HL-60/S4 treated with phorbol 12-myristate 13-acetate at 8.2 ng/mL for 4 days and 3 days (cell line): Measurements from ENCODE around the gene ISCA1.

Experiments
- in situ Hi-C: fragments of 300-500 bp; cut with MboI; formaldehyde crosslinking; loops from 2 replicates; pipeline ENCODE4 v1.15.0; 2022; ENCODE audit warnings: low sequenced_read_pairs

Gene ISCA1

DNA sequence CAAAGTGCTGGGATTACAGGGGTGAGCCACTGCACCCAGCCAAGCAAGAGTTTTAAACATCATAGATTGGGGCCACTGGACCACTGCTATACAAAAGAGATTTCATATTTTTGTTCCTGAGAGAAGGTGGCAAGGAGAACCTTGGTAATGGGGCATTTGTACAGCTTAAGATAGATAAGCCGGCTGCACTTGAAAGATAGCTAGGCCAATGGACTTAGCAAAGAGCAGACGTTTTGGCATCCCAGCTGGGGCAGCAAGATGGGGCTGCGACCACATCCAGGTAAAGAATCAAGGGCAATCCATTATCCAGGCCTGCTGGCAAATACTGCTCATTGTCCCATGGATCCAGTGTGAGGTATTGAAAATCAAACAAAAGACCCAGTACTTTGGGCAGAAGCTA, 3.9 kb upstream of the ISCA1 start:
- in situ Hi-C loops: no loop called here

DNA sequence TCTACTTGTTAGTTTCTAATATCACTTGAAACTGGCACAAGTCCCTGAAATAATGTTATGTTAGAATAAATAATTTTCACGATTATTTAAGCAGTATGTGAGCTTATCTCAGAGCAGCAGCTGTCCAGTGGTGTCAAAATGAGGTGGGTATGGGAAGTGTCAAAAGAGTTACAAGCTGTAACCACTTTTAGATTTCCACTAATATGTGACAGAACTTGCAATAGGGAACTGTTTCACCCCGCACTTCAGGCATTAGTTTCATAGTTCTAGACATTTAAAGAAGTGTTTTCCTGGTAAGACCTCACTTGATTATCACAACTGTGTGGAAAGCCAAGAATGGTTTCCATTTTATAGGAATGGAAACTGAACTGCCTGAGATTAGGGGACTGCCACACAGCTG, 2.9 kb upstream of the ISCA1 start:
- in situ Hi-C loops: no loop called here

DNA sequence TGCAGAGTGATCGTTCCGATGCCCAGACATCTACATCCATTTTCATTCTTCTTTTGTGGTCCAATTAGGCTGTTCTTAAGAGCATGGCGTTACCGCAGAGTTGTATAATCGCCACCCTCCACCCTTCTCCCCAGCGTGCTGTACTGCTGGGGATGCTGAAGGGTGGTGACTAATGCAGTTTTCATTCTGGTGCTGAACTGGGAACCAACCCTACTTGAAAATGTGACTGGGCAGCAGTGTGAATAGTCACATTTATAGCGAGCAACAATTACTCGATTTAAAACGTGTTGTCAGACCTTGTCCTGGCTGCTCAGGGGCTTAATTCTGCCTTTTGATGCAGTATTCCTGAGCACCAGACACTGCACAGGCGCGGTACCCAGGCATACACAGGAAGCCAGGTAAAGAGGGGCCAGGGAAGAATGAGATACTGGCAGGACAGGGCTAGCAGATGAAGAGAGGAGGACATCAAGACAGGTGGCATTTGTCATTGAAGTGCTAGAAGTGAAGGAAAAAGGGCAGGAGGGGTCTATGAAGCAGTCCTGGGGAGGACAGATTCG, 719 bp upstream of the ISCA1 start:
- in situ Hi-C loops: no loop called here

DNA sequence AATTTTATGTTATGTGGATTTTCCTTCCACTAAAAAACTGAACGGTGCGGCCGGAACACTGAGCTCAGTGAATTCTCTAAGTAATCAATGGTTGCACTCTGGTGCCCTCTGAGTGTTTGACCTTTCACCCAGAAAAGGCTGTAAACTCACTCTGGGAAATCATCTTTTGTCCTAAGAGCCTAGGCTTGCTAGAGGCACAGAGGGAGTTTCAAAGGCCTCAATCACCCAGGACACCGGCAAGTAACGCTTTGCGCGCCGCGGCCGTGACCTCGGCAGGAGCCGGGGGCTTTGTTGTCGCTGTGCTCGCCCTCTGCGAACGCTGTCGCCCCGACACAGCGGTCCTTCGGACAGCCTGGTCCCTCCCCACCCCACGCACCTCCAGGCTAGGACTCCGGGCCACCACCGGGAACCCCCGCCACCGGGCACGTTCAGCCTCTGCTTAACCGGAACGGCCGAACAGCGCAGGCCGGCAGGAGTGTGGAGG, 703 bp downstream of the ISCA1 start:
- in situ Hi-C loops: no loop called here

DNA sequence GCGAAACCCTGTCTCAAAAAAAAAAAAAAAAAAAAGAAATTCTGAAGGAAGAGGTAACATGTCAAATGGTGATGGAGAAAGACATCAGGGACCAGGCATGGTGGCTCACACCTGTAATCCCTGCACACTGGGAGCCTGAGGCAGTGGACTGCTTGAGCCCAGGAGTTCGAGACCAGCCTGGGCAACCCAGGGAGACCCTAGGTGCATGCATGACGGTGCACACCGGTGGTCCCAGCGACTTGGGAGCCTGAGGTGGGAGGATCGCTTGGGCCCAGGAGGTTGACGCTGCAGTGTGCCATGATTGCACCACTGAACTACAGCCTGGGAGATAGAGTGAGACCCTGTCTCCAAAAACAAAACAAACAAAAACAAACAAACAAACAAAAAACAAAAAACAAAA, 1.8 kb downstream of the ISCA1 start:
- in situ Hi-C loops: no loop called here

DNA sequence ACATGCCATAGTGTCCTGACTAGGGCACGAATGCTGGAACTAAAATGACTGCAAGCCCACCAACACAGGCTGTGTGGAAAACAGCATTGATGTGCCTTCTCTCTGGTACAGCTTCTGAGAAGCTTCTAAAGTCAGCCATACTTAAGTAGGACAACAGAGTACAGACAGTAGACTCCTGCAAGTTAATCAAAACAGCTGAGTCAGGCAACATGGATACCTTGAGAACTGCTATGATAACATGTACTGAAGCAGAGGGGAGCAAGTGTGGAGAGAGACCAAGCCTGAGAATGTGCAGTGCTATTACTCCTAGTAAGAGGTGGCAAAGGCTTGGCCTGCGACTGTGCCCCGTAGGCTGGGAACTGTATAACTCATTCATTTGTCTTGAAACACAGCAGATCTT, 2.5 kb downstream of the ISCA1 start:
- in situ Hi-C loops: no loop called here

DNA sequence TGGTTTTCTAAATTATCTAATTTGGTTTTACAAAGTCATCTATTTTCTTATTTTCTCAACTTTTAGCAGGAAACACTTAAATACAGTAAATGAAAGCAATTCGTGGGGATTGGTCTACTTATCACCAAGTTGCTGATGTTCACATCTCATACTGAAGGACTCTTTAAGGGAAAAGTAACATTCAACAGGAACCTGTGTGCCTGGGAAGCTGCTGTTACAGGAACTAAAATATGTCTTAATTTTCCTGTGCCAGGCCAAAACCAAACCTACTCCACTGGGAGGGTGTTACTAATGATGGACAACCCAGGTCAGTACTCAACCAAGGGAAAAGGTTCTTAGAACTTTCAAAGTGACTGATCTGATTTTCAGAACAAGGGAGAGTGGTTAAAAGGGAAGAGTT, 5.3 kb downstream of the ISCA1 start:
- in situ Hi-C loops: no loop called here

DNA sequence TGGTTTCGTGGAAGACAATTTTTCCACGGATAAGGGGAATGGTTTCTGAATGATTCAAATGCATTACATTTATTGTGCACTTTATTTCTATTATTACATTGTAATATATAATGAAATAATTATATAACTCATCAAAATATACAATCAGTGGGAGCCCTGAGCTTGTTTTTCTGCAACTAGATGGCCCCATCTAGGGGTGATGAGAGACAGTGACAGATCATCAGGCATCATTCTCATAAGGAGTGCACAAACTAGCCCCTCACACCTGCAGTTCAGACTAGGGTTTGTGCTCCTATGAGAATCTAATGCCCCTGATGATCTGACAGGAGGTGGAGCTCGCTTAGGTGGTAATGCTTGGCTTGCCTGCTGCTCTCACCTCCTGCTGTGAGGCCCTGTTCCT, 6.4 kb downstream of the ISCA1 start:
- in situ Hi-C loops: no loop called here

DNA sequence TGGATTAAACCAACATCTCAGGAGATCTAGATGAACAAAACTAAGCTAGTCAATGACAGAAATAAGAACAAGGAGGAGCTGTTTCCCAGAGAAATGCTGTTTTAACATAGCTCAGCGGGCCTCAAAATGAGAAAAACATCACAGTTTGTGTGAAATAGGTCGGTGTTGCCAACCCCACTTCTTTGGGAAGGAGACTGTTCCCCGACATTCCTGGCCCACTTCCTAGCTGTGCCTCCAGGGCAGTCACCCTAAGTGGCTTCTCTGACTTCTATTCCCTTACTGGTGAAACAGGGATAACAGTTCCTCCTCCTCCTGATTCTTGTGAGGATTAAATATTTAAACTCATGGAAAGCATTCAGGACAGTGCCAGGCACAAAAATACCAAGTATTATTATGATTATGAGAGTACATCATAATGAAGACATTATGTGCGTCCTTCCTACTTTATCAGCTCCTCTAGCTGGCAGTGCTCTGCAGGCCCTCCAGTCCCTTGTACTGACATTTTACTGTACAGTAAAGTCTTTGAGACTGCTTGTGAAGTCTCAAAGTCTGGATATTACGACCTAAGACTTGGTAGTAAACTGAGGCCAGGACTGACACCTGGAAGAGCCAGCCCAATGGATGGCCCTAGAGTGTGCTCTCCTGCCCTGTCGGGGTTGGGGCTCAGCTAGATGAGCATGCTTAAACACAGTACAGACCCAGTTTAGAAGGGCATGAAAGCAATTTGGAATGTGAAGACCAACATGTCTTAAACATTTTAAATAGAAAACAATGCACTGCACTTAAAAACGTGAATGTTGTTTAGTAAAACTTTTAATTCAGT, 7.3 kb downstream of the ISCA1 start:
- in situ Hi-C loops: no loop called here

DNA sequence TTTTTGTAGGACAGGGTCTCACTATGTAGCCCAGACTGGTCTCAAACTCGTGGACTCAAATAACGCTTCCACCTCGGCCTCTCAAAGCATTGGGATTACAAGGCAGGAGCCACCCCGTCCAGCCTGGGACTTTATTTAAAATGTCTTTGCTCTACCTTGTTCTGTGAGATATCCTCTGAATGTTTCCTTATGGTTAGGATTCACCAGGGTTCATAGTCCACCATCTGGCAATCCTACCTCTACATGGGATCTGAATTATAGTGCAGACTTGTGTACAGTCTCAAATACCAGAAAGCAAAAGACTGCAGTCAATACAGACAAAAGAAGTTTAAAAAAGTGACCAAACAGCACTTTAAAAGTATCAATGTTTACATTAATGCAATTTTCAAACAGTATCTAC, 10.1 kb downstream of the ISCA1 start:
- in situ Hi-C loops: no loop called here

DNA sequence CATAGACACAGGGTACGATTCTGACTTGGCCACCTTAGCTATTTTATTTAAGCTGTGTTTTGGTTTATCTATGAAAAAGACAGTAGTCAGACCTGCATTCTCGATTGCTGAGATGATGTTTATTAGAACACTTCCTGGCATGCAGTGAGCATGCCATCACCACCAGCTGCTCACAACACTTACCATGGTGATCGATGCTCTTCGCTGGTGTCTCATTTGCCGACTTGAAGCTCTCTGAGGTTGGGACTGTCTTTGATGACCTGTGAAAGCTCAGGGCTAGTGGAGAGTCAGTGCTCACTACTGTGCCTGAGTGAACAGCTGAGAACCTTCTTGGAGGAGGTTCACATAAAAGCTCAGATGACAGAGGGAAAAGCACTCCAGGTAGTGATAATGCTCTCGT, 18.5 kb downstream of the ISCA1 start:
- in situ Hi-C loops: no loop called here

DNA sequence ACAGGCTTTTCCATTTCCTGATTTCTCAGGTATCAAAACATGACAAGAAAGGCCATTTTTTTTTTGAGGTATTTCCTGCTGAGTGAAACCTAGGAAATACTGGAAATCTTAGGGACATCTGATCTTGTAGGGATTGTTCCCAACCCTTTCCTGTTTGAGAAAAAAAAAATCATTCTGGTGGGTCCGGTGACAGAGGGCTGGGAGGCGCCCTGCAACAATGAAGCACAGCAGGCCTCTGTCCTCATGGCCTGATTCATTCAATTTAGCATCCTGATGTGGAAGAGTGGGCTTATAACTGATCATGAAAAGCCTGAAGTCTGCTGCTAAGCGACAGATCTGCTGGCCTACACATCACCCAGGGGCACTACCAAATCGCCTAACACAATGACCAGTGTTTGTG, 19.8 kb downstream of the ISCA1 start:
- in situ Hi-C loops: no loop called here

DNA sequence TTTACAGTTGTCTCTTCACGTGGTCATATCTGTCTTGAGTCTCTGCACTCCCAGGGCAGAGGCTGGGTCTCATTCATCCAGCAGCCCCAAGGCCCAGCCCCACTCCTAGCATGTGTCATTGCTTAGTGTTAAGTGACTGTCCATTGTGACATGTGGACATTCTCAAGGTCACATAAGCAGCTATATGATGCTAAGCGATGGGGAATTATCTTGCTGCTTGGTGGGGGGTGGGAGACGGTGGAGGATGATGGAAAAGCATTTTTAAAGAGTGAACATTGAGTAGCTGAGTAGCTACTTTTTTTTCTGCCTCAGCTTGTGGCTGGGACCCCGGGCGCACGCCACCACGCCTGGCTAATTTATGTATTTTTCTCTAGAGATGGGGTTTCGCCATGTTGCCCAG, 22.8 kb downstream of the ISCA1 start, which contains the start of gene C9orf153:
C9orf153 (minus strand) TSS at position 101 of the 400 bp plus-strand sequence. CDS start 30,054 bp downstream, outside the sequence.
- in situ Hi-C loops: no loop called here

DNA sequence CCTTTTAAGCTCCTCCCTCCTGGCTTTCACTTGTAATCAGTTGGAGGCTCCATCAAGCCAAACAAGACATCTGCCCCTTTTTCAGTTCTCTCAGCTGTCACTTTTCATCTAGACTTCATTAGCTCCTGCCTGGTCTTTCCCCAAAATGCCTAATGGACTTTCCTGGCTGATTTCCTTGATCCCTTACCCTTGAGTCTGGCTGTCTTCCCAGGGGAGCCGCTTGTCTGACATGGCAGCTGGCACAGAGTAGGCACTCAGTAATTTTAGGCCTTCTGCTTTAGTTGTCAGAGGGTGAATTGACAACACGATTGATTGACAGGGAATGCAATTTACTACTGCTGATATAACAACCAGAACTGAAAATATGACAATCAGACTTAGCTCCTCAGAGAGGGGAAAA, 24.9 kb downstream of the ISCA1 start:
- in situ Hi-C loops: no loop called here

DNA sequence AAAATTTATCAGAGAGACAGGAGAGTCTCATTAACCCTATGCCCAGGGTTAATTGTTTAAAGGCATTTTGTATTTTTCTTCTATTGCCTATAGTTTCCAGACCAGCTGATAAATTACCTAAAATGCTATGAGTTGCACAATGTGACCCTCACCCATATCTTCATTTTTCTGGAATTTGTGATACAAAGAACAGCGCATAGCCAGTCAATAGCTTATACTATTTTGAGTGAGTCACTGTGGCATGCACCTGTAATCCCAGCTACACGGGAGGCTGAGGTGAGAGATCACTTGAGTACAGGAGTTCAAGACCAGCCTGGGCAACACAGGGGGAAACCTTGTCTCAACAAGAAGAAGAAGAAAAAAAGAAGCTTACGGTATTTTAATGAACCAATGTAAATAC, 25.7 kb downstream of the ISCA1 start:
- in situ Hi-C loops: no loop called here

DNA sequence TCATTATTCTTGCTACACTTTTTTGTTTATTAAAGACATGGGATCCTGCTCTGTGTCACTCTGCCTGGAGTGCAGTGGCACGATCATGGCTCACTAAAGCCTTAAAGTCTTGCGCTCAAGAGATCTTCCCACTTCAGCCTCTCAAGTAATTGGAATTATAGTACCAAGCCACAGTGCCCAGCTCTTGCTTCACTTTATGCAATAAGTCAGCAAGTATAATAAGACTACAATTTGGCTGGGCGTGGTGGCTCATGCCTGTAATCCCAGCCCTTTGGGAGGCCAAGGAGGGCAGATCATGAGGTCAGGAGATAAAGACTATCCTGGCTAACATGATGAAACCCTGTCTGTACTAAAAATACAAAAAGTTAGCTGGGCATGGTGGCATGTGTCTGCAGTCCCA, 28.8 kb downstream of the ISCA1 start:
- in situ Hi-C loops: no loop called here

DNA sequence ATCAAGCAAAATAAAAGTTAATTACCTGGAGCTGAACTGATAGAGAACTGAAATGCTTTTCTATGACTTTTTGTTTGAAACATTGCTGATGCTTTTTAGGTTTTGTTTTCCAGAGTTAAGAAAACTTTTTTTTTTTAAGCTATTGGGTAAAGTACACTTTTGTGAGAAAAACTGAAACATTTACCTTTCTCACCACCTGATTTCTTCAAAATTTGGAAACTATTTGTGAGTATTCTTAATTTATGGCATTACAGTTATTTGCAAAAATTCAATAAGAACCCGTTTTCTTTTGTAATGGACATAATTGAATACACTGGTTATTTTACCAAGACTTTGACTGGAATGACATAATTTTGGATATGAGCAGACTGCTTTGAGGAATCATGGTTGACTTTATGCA, 29.5 kb downstream of the ISCA1 start:
- in situ Hi-C loops: no loop called here

DNA sequence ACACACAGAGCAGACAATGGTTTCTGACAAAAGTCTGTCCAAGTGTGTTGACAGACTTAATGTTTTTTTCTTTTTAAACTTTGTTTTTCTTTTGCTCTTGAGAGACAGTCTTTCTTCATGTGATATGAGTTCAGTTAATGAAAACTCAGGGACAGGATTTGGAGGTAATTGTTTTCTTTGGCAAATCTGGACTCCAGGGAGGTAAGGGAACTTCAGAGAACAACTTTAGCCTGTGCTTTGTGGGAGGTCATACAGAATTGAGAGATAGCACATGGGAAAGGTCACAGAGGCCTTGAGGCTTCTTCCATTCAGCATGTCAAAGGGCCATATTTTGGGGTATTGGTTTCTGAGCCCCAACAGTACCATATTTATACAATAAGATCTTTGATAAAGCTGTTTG, 32.2 kb downstream of the ISCA1 start:
- in situ Hi-C loops: no loop called here

DNA sequence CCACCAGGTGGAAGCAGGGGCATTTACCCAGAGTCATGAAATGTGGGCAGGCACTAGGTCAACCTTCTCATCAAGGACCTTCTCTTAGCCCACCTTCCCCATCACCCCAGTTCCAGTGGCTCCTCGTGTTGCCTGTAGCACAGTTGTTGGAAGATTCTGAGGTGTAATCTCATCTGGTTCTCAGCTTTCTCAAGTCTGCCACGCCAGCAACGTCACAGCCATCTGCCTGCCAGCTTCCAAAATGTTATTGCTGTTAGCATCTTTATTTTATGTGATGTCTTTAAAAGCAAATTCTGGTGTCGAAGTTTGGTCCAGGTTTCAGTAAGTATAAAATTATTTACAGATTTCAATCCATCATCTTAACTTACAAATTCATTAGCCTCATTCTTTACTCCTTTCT, 33.6 kb downstream of the ISCA1 start:
- in situ Hi-C loops: no loop called here

DNA sequence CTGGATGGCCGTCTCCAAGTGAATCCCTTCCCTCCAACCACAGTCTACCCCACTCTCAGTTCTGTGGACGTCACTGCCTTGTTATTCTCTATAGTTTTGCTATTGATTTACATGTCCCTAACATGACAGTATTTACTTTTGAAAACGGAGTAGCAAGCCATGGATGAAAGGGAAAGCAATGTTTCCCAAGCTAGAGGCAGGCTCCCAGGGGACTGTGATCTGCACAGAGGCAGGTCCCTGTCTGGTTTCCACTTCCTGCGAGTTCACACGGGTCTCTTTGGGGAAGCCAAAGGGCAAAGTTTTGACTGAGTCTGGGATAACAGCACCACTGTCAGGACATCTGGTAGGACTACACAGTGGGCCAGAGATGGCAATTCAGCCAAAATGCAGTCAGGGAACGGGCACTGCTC, 35.6 kb downstream of the ISCA1 start:
- in situ Hi-C loops: no loop called here

DNA sequence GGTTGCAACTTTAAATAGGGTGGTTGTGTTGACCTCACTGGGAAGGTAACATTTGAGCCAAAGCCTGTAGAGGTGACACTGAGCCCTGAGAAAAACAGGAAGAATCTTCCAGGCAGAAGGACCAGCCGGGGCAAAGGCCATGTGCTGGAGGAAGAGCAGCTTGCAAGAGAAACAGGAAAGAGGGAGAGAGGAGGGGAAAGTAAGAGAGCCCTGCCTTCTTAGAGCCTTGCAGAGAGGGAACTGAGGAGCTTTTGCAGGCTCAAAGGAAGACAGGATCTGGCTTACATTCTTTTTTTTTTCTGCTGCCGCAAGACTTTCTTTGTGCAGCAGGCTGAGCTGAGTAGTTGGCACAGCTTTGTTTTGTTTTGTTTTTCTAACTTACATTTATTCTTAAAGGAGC, 40.3 kb downstream of the ISCA1 start:
- in situ Hi-C loops: no loop called here

DNA sequence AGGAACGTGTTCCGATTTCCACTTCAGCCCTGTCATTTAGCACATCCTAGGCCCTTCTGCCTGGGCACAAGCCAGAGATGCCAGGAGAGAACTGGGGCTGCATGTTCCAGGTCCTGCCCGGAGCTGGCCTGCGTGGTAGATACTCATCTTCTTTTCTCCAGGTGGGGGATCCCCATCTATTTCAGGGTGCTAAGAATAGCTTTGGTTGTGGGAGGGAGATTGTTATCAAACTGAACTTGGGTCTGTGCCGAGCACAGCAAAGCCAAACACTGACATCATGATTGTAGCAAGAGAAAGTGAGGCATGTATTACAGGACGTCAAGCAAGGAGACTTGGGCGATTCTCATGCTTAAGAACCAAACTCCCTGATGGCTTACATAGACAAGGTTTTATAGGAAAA, 41.1 kb downstream of the ISCA1 start:
- in situ Hi-C loops: no loop called here
